Ishikawa (cell line): ENCODE data around the gene ACVR2A.

Experiments
- CEBPB ChIP-seq: IDR thresholded peaks from 2 replicates; pipeline ENCODE4 v1.6.1; 2012
- CREB1 ChIP-seq: IDR thresholded peaks from 2 replicates; pipeline ENCODE4 v1.6.1; 2012; ENCODE audit warnings: low read depth
- EGR1 ChIP-seq: IDR thresholded peaks from 2 replicates; pipeline ENCODE4 v1.6.1; 2012
- EP300 ChIP-seq: IDR thresholded peaks from 2 replicates; pipeline ENCODE4 v1.6.1; 2012; ENCODE audit warnings: borderline replicate concordance
- FOXM1 ChIP-seq: IDR thresholded peaks from 2 replicates; pipeline ENCODE4 v1.6.1; 2012; ENCODE audit warnings: low read depth, borderline replicate concordance
- MAX ChIP-seq: IDR thresholded peaks from 2 replicates; pipeline ENCODE4 v1.6.1; 2012
- NFIC ChIP-seq: IDR thresholded peaks from 2 replicates; pipeline ENCODE4 v1.6.1; 2012
- RAD21 ChIP-seq: IDR thresholded peaks from 2 replicates; pipeline ENCODE4 v1.6.1; 2012; ENCODE audit warnings: low read depth
- REST ChIP-seq: IDR thresholded peaks from 2 replicates; pipeline ENCODE4 v1.6.1; 2012; ENCODE audit warnings: low read depth, mild to moderate bottlenecking
- TAF1 ChIP-seq: IDR thresholded peaks from 2 replicates; pipeline ENCODE4 v1.6.1; 2012; ENCODE audit warnings: low read depth, mild to moderate bottlenecking
- TEAD4 ChIP-seq: IDR thresholded peaks from 2 replicates; pipeline ENCODE4 v1.6.1; 2012
- USF1 ChIP-seq: IDR thresholded peaks from 2 replicates; pipeline ENCODE4 v1.6.1; 2012
- YY1 ChIP-seq: IDR thresholded peaks from 2 replicates; pipeline ENCODE4 v1.6.1; 2012; ENCODE audit warnings: low read depth
- ZBTB7A ChIP-seq: IDR thresholded peaks from 2 replicates; pipeline ENCODE4 v1.6.1; 2012; ENCODE audit warnings: low read depth

GRCh38 chr2:147977679-147978078 lies 132.8 kb downstream of the ACVR2A start:
- TF ChIP-seq REST (no peak), CREB1 (no peak), RAD21 (no peak), CEBPB (no peak), EP300 (no peak), USF1 (no peak), EGR1 (no peak), MAX (no peak), TEAD4 (no peak), FOXM1 (no peak), TAF1 (no peak), NFIC (no peak), YY1 (no peak), ZBTB7A (no peak)
